Endothelial cell of umbilical vein (primary cell): ENCODE data around the gene NADK. TPM values are rescaled to one million over a fixed set of nuclear protein-coding genes. Genes with fewer than 3 reads are reported as not detected.
"Not testable (repeated sequence)": the region's sequence is repeated elsewhere in the genome, so short reads cannot be mapped to it uniquely, and the experiment has no call there.

ENCODE experiments used
- BruUV-seq: library from RNA; stranded (reverse); fragments of 400-500 nt; replicated peaks from 2 replicates; lab custom pipeline; 2021; lab: Mats Ljungman, UMichigan
- CTCF ChIA-PET: fragments of 300-600, 350-600 bp; sonication (Branson Sonifier 250); formaldehyde crosslinking; loops from one replicate; lab custom pipeline; 2021; ENCODE audit warnings: antibody characterized with exemption, inconsistent platforms; lab: Charles Lee
- POLR2A ChIA-PET: fragments of 300-600, 350-600 bp; sonication (Branson Sonifier 250); formaldehyde crosslinking; loops from one replicate; lab custom pipeline; 2021; ENCODE audit warnings: antibody characterized with exemption, inconsistent platforms; lab: Charles Lee
- DNase-seq: peaks from one replicate; pipeline ENCODE4 v3.0.0-alpha.2; 2011; ENCODE audit warnings: low read depth, low spot score
- FAIRE-seq: peaks from 2 replicates; lab custom pipeline; 2011; peaks lifted over from hg19 to GRCh38; lab: Jason Lieb, UNC
- H2AFZ ChIP-seq: 2 replicates; pipeline ENCODE4 v1.6.0; 2012; ENCODE audit warnings: low read depth, low read length, control low read depth, inconsistent platforms
- H3K27ac ChIP-seq: 2 replicates; pipeline ENCODE4 v1.5.1; 2011; ENCODE audit warnings: low read depth, mild to moderate bottlenecking, control low read depth, low read length, moderate library complexity; ENCODE audit not compliant: insufficient read depth
- H3K27me3 ChIP-seq, 2 experiments: 2 replicates each; pipeline versions ENCODE4 v1.6.0 to v1.6.1; 2011; ENCODE audit warnings: low read length in 2 of 2, mixed read lengths in 1 of 2; ENCODE audit not compliant: control insufficient read depth in 2 of 2, insufficient read depth in 2 of 2
- H3K36me3 ChIP-seq, 2 experiments: 2 replicates in 1 of 2; 3 replicates in 1 of 2; pipeline ENCODE4 v1.5.1; 2011; ENCODE audit warnings: low read length in 2 of 2, mild to moderate bottlenecking in 1 of 2, moderate library complexity in 1 of 2; ENCODE audit not compliant: control insufficient read depth in 2 of 2, insufficient read depth in 2 of 2; ENCODE audit errors: extremely low read depth in 1 of 2
- H3K4me1 ChIP-seq: 3 replicates; pipeline ENCODE4 v1.5.1; 2011; ENCODE audit warnings: mild to moderate bottlenecking, low read length; ENCODE audit not compliant: control insufficient read depth, insufficient read depth; ENCODE audit errors: extremely low read depth
- H3K4me2 ChIP-seq: 2 replicates; pipeline ENCODE4 v1.6.1; 2011; ENCODE audit warnings: low read length, control low read depth, mixed read lengths; ENCODE audit not compliant: insufficient read depth
- H3K4me3 ChIP-seq, 3 experiments: fragments of 200-600 bp in 1 of 3; sonication (generic), shearing (Covaris generic) in 1 of 3; replicated peaks in 1 of 3; 2 replicates each; pipeline ENCODE4 v1.5.1; 2011 to 2016; ENCODE audit warnings: control low read depth in 3 of 3, low read length in 3 of 3, mild to moderate bottlenecking in 2 of 3, inconsistent platforms in 1 of 3, low read depth in 1 of 3, moderate library complexity in 1 of 3; ENCODE audit not compliant: insufficient read depth in 1 of 3
- H3K79me2 ChIP-seq: 2 replicates; pipeline ENCODE4 v1.6.0; 2012; ENCODE audit warnings: low read length, inconsistent platforms; ENCODE audit not compliant: control insufficient read depth, insufficient read depth
- H3K9ac ChIP-seq: replicated peaks from 2 replicates; pipeline ENCODE3; 2011; ENCODE audit warnings: low read length, control low read depth; ENCODE audit not compliant: insufficient read depth; ENCODE audit errors: extremely low read depth
- H3K9me1 ChIP-seq: replicated peaks from 3 replicates; pipeline ENCODE4 v1.6.0; 2011; ENCODE audit warnings: mild to moderate bottlenecking, low read length; ENCODE audit not compliant: control insufficient read depth, insufficient read depth; ENCODE audit errors: extremely low read depth
- H3K9me3 ChIP-seq: replicated peaks from 2 replicates; pipeline ENCODE4 v1.5.1; 2012; ENCODE audit warnings: low read length, inconsistent platforms; ENCODE audit not compliant: control insufficient read depth, insufficient read depth
- H4K20me1 ChIP-seq: replicated peaks from 2 replicates; pipeline ENCODE3; 2011; ENCODE audit warnings: mild to moderate bottlenecking, low read length; ENCODE audit not compliant: control insufficient read depth, insufficient read depth; ENCODE audit errors: extremely low read depth
- CTCF ChIP-seq, 2 donors: IDR thresholded peaks; 1 replicate in 1 of 2; 2 replicates in 1 of 2; pipeline ENCODE4 v1.5.1; 2011; ENCODE audit warnings: low read length in 2 of 2, mild to moderate bottlenecking in 2 of 2, moderate library complexity in 2 of 2, control low read depth in 1 of 2, inconsistent platforms in 1 of 2, low read depth in 1 of 2; ENCODE audit not compliant: insufficient read depth in 1 of 2; ENCODE audit errors: extremely low read depth in 1 of 2
- JUN ChIP-seq: IDR thresholded peaks from 2 replicates; pipeline ENCODE4 v1.6.1; 2011; ENCODE audit warnings: borderline replicate concordance, low read depth; ENCODE audit not compliant: insufficient read length, insufficient read depth
- MAX ChIP-seq: IDR thresholded peaks from 2 replicates; pipeline ENCODE4 v1.6.1; 2011; ENCODE audit not compliant: insufficient read depth, insufficient read length
- POLR2AphosphoS5 ChIP-seq: IDR thresholded peaks from 2 replicates; pipeline ENCODE4 v1.6.1; 2012; ENCODE audit warnings: low read depth, mild to moderate bottlenecking, control low read depth, low read length, moderate library complexity; ENCODE audit not compliant: insufficient read depth
- dilution Hi-C: fragments of 300-500 bp; cut with MboI; formaldehyde crosslinking; loops from one replicate; pipeline ENCODE4 v1.15.0; 2019; ENCODE audit warnings: low sequenced_read_pairs; ENCODE audit not compliant: extremely low pct_ligation_motif_present
- intact Hi-C: fragments of 100-400 bp; cut with micrococcal nuclease; formaldehyde crosslinking; loops from one replicate; pipeline ENCODE4 v1.10.0; 2022
- polyA plus RNA-seq, 4 experiments: library from polyadenylated mRNA; depleted of rRNA in 3 of 4; stranded (reverse) in 3 of 4; unstranded in 1 of 4; fragments of >200 nt; gene quantifications; 2 replicates each; pipeline versions ENCODE4 v1.2.1 to v1.2.3, GENCODE V29; 2011 to 2012; ENCODE audit warnings: missing spikeins in 1 of 4
- total RNA-seq: library from RNA; stranded (reverse); gene quantifications from 2 replicates; pipeline ENCODE4 v1.2.3, GENCODE V29; 2021

Gene NADK
- total and polyA plus RNA-seq, 2 donors (not counting 3 experiments of a cell fraction or from before 2014, with no cell fraction given), result 68.5 to 88.8 TPM

DNA sequence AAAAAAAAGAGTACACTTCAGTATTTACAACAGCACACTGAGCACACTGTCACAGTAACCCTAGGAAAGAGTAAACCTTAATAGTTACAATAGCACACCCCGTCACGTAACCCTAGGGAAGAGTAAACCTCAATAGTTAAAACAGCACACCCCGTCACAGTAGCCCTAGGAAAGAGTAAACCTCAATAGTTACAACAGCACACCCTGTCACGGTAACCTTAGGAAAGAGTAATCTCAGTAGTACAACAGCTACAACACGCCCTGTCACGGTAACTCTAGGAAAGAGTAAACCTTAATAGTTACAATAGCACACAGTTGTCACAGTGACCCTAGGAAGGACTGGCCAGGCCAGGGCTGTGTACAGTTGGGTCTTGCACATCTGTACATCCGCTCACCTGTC lies 57.1 kb downstream of the NADK start:
- no peaks in the 10 kb centered on the region for H4K20me1 ChIP-seq
- no peaks in the 10 kb centered on the region for H3K27me3 ChIP-seq
- no peak overlapping the region for H3K9ac ChIP-seq
- CTCF ChIA-PET, result no interaction called here
- H3K27ac ChIP-seq, result no peak overlapping the region
- intact Hi-C loops (loop anchor here (5.0 kb wide), 1 partner anchor 64 kb away; the partner anchor contains the start of gene CDK11B), dilution Hi-C loops (no loop called here)
- H3K36me3 ChIP-seq, result peaks cover 0 to 23% of the 10 kb centered on the region in 2 experiments
- no peak overlapping the region for H3K4me2 ChIP-seq
- no peaks in the 10 kb centered on the region for H3K9me1 ChIP-seq
- BruUV-seq, result no TSS peak
- H3K4me3 ChIP-seq, result no peak overlapping the region
- TF ChIP-seq CTCF (IDR thresholded peaks at IDR 0.05; ENCODE audit: extremely low read depth in 1 of 2, insufficient read depth in 1 of 2, low read depth in 1 of 2, low read length in 2 of 2) (no peak), MAX (no peak), JUN (no peak), POLR2AphosphoS5 (no peak)
- no peaks in the 10 kb centered on the region for H3K9me3 ChIP-seq
- DNase-seq (no peak), FAIRE-seq (no peak)
- H2AFZ ChIP-seq, result no peak overlapping the region
- no peaks in the 10 kb centered on the region for H3K4me1 ChIP-seq
- no peaks in the 10 kb centered on the region for H3K79me2 ChIP-seq
- POLR2A ChIA-PET, result no interaction called here

GRCh38 chr1:1715109-1715883 lies 63.0 kb downstream of the NADK start:
- H3K9ac ChIP-seq, H3K4me3 ChIP-seq, H3K9me1 ChIP-seq, H3K9me3 ChIP-seq, intact Hi-C loops, H3K27me3 ChIP-seq, DNase-seq, H3K79me2 ChIP-seq, H3K4me2 ChIP-seq, FAIRE-seq, H3K27ac ChIP-seq, H4K20me1 ChIP-seq, H2AFZ ChIP-seq, dilution Hi-C loops, CTCF ChIA-PET, POLR2A ChIA-PET, H3K4me1 ChIP-seq, BruUV-seq: not testable (repeated sequence)
- peaks cover 0 to 25% of the 10 kb centered on the region in 2 experiments for H3K36me3 ChIP-seq

DNA sequence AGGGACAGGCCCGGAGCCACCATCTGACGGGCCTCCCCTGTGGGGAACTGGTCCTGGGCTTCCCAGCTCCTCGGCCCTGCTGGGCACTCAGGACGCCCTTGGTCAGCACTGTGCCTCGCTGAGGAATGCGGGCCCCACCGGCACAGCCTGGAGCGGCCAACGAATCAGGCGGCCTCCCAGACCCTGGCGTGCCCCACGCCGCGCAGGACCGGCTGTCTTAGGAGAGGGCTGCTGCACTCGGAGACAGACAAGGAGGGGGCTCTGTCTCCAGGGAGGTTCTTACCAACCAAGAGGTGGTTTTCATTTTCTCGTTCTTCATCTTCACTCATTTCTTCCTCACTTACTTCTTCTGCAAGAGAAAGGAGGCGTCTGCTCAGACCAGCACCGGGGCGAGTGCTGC lies 70.4 kb downstream of the NADK start:
- intact Hi-C loops, DNase-seq, H2AFZ ChIP-seq, H3K9me3 ChIP-seq, POLR2A ChIA-PET, H3K36me3 ChIP-seq, CTCF ChIA-PET, H4K20me1 ChIP-seq, H3K79me2 ChIP-seq, H3K27me3 ChIP-seq, BruUV-seq, H3K4me3 ChIP-seq, H3K4me1 ChIP-seq, dilution Hi-C loops, FAIRE-seq, H3K27ac ChIP-seq, H3K9ac ChIP-seq, H3K4me2 ChIP-seq, H3K9me1 ChIP-seq: not testable (repeated sequence)
